ENCODE measurements around the gene CHD6.

CHD6 gene

DNA sequence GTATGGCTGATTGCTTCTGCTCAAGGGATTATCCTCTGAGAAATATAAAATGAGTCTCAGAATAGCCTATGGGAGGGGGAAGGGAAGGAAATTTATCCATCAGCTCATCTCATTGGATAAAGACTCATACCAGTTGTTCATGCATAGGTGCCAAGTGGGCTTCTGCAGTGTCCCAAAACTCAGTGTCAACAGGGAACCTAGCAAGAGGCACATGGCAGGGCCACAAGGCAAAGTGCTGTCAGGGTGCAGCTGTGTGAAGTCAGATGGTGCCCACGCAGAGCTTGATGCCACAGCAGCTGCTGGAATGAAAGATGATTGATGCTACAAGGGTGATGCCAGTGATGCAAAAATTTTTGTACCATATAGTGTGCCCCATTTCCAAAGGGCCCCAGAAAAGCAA, 3.2 kb upstream of the CHD6 start:
- no peak for DNase-seq (ENCODE audit: low read depth)

DNA sequence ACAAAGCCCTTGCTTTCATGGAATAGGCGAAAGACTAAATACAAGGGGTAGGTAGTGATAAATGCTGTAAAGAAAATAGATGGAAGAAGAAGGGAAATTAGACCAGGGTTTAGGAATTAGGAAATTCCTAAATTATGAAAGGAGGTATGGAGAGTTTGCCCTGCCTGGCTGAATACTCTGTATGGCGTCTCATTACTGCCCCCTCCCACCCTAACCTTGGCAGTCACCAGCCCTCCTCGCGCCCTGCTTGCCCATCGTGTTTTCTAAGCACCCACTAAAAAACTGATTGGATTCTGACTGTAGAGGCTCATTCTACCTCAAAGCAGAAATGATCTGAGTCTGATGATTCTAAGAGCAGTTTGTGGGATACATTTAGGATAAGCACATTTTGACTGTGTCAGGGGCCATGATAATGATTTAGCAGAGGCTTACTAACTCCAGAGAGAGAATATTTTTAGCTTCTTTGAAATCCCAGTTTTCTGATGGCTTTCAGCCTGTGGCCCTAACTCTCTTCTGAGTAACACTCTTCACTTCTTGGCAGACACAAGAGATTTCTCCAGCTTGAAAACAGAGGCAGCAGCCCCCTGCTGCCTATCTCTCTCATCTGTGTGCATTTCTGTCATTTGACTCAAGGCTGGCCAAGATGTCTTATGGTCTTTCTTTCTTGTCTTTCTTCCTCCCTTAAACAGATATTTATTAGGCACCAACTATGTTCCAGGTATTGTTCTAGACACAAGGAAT, 1.4 kb upstream of the CHD6 start:
- DNase-seq (ENCODE audit: low read depth) = no peak

DNA sequence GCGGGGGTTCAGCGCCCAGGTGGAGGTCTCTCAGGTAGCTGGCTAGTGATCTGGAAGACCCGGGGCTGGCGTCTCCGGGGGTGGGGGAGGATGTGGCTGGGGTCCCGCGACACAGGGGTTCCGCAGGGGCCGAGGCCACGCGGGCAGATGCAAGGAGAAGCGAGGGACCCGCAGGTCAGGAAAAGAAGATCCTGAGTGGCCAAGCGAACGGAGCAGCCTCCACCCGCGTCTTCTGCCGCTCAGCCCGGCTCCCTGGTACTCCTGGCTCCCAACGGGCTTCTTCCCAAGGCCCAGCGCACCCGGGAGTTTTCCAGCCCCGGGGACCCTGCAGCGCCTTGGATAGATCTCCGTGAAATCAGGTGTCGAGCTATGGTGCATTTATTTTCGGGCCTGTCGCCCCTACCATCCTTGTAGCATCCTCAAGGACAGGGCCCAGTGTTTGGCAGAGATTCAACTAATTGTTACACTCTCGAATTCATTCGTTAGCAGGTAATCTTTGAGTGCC, 682 bp upstream of the CHD6 start:
- DNase-seq (ENCODE audit: low read depth) = no peak

DNA sequence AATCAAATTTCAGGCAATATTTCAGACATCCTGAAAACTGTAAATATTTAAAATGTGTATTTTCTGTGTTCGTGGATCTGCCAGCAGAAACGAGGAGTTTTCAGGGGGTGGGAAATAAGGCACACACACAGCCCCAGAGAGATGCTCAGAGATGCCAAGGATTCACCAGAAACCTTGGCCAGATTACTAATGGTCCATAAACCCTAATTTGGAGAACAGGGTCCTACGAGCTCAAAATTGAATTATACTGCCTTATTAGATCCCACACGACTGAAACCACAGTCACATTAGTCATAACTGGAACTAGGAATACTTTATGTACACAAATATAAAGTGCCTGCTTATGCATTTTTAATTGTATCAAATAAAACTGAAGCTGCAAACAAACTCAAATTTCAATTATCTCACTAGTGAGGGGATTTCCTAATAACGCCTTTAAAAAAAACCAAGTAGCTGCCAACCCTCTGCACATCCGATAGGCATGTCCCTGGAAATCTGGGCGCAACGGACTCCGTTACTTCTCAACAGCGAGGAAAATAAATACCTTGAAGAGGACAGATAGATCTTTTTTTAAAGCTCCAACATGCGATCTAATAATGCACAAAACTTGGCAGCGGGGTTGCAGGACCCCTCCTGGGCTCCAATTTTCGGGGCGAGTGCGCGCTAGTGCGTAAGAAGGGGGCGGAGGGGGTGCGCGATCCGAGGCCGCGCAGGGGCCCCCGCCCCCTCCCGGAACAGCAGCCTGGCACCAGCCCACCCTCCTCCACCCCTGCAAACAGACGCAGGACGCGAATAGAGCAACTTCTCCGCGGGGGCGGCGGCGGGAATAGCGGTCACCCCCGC, 897 bp downstream of the CHD6 start:
- peak; percentile 34 for DNase-seq (ENCODE audit: low read depth)

DNA sequence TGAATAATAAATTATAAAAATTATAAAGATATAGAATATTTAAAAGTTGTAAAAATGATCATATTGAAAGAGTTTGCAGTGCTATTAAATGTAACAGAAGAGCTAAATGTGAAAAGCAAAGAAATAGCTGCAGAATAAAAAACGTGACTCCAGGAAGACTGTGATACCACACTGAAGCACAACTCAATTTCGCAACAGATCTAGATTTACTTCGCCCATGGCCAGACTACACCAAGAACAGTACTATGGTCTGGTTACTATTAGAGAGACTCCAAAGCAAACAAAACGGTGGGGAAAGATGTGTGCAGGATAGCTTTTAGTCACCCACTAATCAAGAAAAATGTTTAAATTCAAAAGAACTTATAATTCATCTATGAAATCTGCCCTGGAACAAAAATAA, 1.9 kb downstream of the CHD6 start:
- DNase-seq (ENCODE audit: low read depth) = no peak

DNA sequence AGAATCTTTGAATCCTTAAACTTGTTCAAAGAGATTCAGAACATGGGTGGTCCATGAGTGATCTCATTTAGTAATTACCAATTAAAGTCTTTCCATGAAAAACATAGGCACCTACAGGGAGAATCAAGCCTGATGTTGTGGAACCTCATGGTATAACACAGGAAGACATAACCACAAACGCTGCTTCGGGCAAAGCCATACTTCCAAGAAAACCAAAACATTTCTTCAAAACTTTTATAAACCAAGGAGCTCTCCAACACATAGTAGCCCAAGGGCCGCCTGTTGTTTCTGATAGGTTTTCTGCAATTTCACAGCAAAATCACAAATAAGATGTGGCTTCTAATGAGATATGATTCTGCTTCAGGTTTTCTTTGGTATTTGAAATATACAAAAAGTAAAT, 2.5 kb downstream of the CHD6 start:
- DNase-seq (ENCODE audit: low read depth) = no peak

DNA sequence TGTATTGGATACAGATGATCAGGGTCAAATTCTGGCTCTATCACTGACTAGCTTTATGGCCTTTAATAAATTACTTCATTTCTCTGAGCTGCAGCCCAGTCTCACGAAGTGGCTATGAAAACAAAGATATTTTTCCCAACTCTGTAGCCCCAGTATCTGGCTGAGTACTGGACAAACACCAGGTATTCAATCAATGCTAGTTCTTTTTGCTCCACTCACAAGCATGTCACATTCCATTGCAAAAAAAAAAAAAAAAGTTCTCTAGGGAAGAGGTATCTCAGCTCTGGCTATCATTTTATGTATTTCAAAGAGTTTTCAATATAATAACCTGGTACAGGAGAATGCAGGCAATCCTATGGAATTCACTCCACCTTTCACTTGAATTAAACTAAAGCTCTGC, 3.1 kb downstream of the CHD6 start:
- no peak for DNase-seq (ENCODE audit: low read depth)

DNA sequence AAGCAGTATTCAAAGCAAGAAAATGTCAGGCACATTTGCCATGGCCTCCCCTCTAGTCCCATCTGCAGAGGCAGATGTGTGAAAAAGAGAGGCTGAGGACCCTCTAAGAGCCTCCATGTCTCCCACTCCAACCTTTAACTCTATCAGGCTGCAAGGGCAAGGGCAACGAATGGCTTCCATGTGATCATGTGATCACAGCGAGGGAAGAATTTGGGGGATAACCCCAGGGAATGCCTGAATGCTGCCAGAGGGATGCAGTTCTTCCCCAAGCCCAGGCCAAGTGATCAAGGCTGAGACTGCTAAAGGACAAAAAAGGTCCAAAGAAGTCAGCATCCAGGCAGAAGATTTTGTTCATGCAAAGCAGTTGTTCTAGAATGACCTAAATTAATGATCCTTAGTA, 4.9 kb downstream of the CHD6 start:
- no peak for DNase-seq (ENCODE audit: low read depth)

DNA sequence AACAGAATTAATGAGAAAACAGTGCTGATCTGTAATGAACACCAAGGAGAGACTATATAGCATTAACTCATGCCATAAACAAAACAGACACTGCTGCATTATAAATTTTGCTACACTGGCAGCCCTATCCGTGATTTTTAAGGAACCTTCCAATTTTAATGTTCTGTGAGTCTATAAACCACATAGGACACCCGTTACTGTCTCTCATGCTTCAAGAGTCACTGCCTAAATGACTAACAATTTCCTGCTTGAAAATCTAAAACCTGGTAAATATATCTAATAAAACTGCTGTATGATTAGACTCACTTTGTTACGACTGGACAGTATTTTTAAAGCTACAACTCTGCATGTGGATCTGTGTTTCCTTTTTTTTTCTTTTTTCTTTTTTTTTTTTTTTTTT, 8.7 kb downstream of the CHD6 start:
- no peak for DNase-seq (ENCODE audit: low read depth)

DNA sequence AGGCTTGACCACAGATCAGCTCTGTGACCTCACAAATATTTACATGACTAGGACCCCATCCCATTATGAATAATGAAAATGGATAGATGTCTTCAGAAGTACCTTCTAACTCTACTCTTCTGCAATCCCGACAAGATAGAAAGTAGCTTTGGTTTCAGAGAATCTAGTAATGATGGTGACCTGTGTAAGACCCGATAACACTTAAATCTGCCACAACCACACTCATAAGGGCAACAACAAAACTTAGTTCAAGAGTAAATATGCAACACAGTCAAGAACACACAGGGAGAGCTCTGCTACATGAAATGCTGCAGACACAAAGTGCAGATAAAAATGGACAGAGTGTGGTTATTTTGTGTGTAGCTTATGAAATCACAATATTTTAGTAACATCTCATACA, 9.6 kb downstream of the CHD6 start:
- DNase-seq (ENCODE audit: low read depth) = no peak

DNA sequence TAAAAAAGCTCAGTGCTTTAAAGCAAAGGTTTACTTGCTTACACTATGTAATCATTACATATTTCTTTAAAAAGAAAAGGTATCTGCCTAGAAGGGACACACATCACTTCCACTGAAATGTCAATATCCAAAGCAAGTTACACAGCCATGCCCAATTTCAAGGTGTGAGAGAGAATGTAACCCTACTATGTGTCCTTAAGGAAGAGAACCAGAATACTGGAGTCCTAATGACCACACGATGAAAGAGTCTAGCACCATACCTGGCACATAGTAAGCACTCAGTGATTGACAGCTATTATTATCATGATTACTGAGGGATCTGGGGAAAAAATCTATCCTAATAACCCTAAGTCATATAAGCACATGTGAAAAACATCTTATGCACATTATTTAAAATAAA, 10.4 kb downstream of the CHD6 start:
- DNase-seq (ENCODE audit: low read depth) = no peak

DNA sequence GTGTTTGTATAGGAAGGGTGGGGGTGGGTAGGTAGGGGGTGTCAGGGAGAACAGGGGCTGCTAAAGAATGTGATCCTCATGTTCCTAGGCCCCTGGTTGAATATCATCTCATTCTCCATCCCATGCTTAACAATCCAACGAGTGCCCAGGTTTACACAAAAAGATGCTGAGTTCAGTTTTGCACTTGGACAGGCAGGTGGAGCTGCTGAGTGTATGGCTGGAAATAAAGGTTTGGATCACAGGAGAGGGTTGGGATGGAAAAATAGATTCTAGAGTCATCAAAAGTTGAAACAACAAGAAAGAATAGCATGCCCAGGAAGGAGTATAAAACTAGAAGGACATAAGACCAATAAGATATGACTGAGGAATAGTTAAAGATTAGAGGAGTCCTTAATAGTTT, 14.2 kb downstream of the CHD6 start:
- no peak for DNase-seq (ENCODE audit: low read depth)

DNA sequence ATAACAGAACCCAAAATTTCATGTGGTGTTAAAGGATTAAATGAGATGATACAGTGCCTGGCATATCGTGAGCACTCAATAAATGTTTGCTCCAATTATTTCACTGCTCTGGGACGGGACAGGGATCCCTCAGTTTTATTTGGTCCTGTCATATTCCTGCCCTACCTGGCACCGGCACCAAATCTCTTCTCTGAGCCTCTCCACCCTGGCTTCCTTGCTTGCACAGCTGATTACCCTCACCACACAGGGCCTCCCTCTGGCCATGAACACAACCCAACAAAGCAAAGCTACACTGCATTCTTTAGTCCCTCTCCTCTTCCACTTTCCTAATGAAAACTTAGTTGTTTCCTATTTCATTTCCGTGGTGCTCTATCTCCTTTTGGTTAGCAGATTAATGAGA, 16.4 kb downstream of the CHD6 start:
- no peak for DNase-seq (ENCODE audit: low read depth)

DNA sequence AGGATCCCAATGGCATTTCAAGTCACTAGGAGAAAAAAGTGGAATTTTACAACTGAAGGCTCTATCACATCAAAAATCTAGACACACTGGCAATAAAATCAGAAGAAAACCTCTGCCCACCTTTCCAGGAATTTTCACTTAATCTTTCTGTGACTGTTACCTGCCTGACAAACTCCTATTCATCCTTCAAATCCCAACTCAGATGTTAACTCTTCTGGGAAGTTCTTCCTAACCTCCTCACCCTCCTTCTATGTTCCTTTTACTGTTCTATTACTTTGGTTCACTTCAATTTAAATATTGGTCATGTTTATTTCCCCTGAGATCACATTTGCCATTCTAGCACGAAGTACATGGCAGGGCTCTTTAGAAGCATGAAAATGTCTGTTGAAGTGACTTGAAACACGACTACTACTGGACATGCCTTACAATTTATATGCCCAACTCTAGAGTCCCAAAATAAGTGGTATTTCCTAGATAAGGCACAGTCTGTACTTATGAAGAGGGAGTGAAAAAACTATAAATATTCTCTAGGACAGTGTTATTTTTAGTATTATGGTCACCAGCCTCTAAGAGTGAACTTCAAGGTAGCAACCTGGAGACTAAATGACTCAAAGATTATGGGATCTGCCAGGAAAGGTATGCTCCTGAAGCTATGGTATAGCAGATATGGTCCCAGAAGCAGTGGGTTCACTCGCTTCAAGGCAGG, 17.1 kb downstream of the CHD6 start:
- DNase-seq (ENCODE audit: low read depth) = no peak

DNA sequence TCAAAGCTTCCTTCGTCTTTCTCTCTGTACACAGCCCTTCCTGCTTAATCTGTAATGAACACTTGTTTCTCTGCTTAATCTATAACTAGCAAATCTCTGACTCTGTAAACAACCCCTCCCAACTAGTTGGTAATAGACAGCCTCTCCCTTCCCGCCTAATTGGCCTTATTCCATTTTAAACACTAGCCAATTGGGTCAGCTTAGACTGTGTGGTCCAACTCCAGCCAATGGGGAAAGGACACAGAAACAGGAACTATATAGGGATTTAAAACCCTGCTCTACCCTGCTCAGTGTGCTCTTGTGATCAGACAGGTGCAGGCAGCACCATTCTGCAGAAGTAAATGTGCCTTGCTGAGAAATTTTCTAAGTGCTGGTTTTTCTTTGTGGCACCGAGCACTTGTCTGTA, 18.5 kb downstream of the CHD6 start:
- DNase-seq (ENCODE audit: low read depth) = no peak

DNA sequence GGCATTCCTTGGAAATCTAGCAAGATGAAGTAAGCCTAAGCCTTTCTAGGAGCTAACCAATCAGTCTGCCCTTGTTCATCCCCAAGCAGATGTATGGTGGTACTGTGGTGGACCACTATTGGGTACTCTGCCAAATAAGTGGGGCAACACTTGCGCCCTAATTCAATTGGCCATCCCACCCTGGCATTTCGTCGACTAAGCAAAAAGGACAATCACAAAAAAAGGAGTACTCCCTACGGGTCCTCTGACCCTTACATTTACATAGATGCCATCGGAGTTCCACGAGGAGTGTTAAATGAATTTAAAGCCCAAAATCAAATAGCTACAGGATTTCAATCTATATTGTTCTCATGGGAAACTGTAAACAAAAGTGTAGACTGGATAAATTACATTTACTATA, 19.5 kb downstream of the CHD6 start:
- DNase-seq (ENCODE audit: low read depth) = no peak

DNA sequence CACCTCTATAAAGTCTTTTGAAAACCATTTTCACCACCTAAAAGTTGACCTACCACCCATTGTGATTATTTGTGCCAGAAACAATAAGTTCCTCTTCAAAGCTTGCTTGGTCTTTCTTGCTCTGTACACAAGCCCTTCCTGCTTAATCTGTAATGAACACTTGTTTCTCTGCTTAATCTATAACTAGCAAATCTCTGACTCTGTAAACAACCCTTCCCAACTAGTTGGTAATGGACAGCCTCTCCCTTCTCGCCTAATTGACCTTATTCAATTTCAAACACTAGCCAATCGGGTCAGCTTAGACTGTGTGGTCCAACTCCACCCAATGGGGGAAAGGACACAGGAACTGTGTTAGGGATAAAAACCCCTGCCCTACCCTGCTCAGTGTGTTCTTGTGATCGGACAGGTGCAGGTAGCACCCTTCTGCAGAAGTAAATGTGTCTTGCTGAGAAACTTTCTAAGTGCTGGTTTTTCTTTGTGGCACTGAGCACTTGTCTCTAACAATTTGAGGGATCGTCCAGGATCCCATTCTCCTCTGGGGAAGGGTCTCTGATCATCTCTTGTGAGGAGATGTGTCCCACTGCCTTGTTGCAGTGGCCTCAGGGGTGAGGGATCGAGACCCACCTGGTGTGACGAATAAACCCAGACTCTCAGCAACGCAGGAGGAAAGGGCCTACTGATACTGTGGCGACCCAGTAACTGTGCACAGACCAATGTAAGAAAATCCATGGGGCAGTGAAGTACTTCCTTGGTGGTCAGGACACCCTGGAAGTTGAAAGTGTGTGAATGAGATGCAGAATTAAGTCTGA, 23.5 kb downstream of the CHD6 start:
- DNase-seq (ENCODE audit: low read depth) = no peak

DNA sequence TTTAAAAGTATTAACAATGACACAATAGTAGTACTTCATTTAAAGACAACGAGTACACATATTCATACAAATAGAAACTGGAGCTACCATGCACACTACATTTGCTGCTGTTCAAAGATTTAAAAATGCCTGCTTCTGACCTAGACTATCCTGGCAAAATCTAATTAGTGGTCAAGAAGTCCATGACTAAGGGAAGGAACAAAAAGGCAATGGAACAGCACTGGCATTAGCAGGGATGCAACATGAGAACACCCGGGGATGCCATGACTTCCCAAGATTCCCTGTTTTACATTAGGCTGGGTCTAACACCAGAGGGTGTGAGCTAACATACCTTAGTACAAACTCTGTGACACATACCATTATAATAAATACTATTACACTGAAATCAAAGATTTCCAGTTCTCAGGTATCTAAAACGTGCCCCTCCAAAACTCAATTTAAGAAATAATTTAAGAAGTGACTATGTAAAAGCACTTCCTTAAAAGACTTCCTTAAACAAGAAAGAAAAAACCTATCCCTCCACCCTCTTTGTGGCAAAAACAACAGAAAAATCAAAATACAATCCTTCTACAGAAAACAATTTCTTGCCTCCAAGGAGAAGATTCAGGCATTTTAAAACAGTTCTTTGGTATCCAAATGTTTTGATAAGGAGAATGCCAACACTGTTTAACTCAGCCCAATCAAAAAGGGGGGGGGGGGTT, 25.5 kb downstream of the CHD6 start:
- DNase-seq (ENCODE audit: low read depth) = no peak

DNA sequence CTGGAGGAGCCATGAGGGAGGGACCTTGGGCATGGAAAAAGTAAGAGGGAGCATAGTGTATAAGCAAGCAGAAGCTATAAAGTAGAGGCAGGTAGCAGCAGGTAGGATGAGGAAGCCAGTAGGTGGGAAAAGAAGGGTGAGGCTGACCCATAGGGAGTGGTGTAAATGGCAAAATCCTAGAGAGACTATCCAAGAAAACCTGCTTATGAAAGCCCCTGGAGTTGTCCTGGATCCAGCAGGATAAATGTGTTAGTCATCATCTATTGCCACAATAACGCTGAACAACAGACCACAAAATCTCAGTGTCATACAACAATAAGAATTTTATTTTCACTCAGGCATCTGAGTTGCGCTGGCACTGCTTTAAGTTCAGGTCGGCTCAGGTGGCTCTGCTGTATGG, 30.2 kb downstream of the CHD6 start:
- no peak for DNase-seq (ENCODE audit: low read depth)

DNA sequence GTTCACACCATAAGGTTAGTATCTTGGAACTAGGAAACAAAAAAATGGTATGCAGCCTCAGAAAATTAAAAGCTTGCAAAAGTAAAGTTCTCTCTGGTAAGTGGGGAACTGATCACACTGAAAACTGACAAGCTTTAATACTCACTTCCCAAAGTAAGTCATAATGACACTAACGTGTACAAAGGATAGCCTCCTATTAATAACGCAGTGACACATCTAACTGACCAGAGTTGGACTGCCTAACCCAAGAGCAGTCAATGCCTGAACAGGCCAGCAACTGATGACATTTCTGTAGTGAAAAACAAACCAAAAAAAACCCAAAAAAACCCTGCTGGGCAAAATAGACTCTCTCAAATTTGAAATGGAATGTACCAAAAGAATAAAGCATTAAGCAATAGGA, 30.7 kb downstream of the CHD6 start:
- no peak for DNase-seq (ENCODE audit: low read depth)

DNA sequence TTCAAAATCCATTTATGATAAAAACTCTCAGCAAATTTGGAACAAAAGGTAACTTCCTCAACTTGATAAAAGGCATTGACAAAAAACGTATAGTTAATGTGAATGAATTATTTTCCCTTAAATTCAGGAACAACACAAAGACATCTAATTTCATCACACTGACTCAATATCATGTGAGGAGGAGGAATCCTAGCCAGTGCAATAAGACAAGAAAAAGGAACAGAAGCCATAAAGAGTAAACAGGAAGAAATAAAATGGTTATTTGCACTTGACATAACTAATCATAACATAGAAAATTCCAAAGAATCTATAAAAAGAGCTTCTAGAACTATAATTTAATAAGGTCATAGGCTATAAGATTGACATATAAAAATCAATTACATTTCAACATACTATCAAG, 31.4 kb downstream of the CHD6 start:
- no peak for DNase-seq (ENCODE audit: low read depth)

Measured in activated T-helper 1 cell treated with Interleukin-2 at 50 U/mL for 16 hours (primary cell).